ENCODE results near the gene LENG9.

LENG9 gene

GRCh38 chr19:54464630-54465425 lies 1.2 kb upstream of the LENG9 start:
- peak overlapping the region; percentile 89 for H3K9ac ChIP-seq (ENCODE audit: low read length)
- peaks cover 19% of the 10 kb centered on the region for H3K27me3 ChIP-seq (ENCODE audit: control insufficient read depth, insufficient read depth, low read length)
- peak overlapping the region; percentile 88 for H3K4me3 ChIP-seq (ENCODE audit: low read depth, low read length)
- no peaks in the 10 kb centered on the region for H3K9me3 ChIP-seq (ENCODE audit: control insufficient read depth, insufficient read depth, low read depth, low read length)
- peaks cover 9% of the 10 kb centered on the region for H3K4me1 ChIP-seq (ENCODE audit: control insufficient read depth, insufficient read depth, low read length)
- peaks cover 19% of the 10 kb centered on the region for H3K36me3 ChIP-seq (ENCODE audit: control insufficient read depth, insufficient read depth, low read length)
- peak overlapping the region; percentile 96 for H3K27ac ChIP-seq (ENCODE audit: low read depth, low read length)

- H3K27ac ChIP-seq (ENCODE audit: low read depth, low read length), result peak overlapping the region; percentile 96
These were observed 559 bp upstream of the LENG9 start for GRCh38 chr19:54464044-54464629.

GRCh38 chr19:54462655-54463530 lies 685 bp downstream of the LENG9 start:
- Histone ChIP-seq H3K9me3 (ENCODE audit: control insufficient read depth, insufficient read depth, low read depth, low read length) (no peaks in the 10 kb centered on the region), H3K4me1 (ENCODE audit: control insufficient read depth, insufficient read depth, low read length) (peaks cover 4% of the 10 kb centered on the region), H3K27ac (ENCODE audit: low read depth, low read length) (peak overlapping the region; percentile 64; the same call in 1 of the 2 replicates), H3K4me3 (ENCODE audit: low read depth, low read length) (peak overlapping the region; percentile 88), H3K27me3 (ENCODE audit: control insufficient read depth, insufficient read depth, low read length) (peaks cover 9% of the 10 kb centered on the region; the same call in 1 of the 2 replicates), H3K36me3 (ENCODE audit: control insufficient read depth, insufficient read depth, low read length) (peaks cover 38% of the 10 kb centered on the region), H3K9ac (ENCODE audit: low read length) (peak overlapping the region; percentile 83)

More at GRCh38 chr19:54464044-54464629, 559 bp upstream of the LENG9 start:
- H3K36me3 ChIP-seq (ENCODE audit: control insufficient read depth, insufficient read depth, low read length), result peaks cover 26% of the 10 kb centered on the region
- H3K4me3 ChIP-seq (ENCODE audit: low read depth, low read length), result peak overlapping the region; percentile 88
- peak overlapping the region; percentile 89 for H3K9ac ChIP-seq (ENCODE audit: low read length)
- no peaks in the 10 kb centered on the region for H3K9me3 ChIP-seq (ENCODE audit: control insufficient read depth, insufficient read depth, low read depth, low read length)
- H3K4me1 ChIP-seq (ENCODE audit: control insufficient read depth, insufficient read depth, low read length), result peaks cover 4% of the 10 kb centered on the region
- peaks cover 12% of the 10 kb centered on the region; the same call in 1 of the 2 replicates for H3K27me3 ChIP-seq (ENCODE audit: control insufficient read depth, insufficient read depth, low read length)

- no peak overlapping the region for H3K27ac ChIP-seq (ENCODE audit: low read depth, low read length)
- peak overlapping the region; percentile 83 for H3K9ac ChIP-seq (ENCODE audit: low read length)
- no peaks in the 10 kb centered on the region for H3K9me3 ChIP-seq (ENCODE audit: control insufficient read depth, insufficient read depth, low read depth, low read length)
- H3K36me3 ChIP-seq (ENCODE audit: control insufficient read depth, insufficient read depth, low read length), result peaks cover 45% of the 10 kb centered on the region
- H3K4me3 ChIP-seq (ENCODE audit: low read depth, low read length), result peak overlapping the region; percentile 88
- H3K4me1 ChIP-seq (ENCODE audit: control insufficient read depth, insufficient read depth, low read length), result peaks cover 4% of the 10 kb centered on the region
- H3K27me3 ChIP-seq (ENCODE audit: control insufficient read depth, insufficient read depth, low read length), result peaks cover 6% of the 10 kb centered on the region; the same call in 1 of the 2 replicates
These were observed 1.4 kb downstream of the LENG9 start for GRCh38 chr19:54462047-54462654.

- H3K4me3 ChIP-seq (ENCODE audit: low read depth, low read length), result no peak overlapping the region
These were observed 2.0 kb downstream of the LENG9 start for GRCh38 chr19:54461613-54462012.

GRCh38 chr19:54461210-54461609 lies 2.4 kb downstream of the LENG9 start:
- peaks cover 6% of the 10 kb centered on the region; the same call in 1 of the 2 replicates for H3K27me3 ChIP-seq (ENCODE audit: control insufficient read depth, insufficient read depth, low read length)
- peaks cover 4% of the 10 kb centered on the region for H3K4me1 ChIP-seq (ENCODE audit: control insufficient read depth, insufficient read depth, low read length)
- no peak overlapping the region for H3K9ac ChIP-seq (ENCODE audit: low read length)
- H3K4me3 ChIP-seq (ENCODE audit: low read depth, low read length), result no peak overlapping the region
- no peaks in the 10 kb centered on the region for H3K9me3 ChIP-seq (ENCODE audit: control insufficient read depth, insufficient read depth, low read depth, low read length)
- H3K36me3 ChIP-seq (ENCODE audit: control insufficient read depth, insufficient read depth, low read length), result peaks cover 54% of the 10 kb centered on the region
- H3K27ac ChIP-seq (ENCODE audit: low read depth, low read length), result no peak overlapping the region

More at GRCh38 chr19:54461613-54462012, 2.0 kb downstream of the LENG9 start:
- H3K4me1 ChIP-seq (ENCODE audit: control insufficient read depth, insufficient read depth, low read length), result peaks cover 4% of the 10 kb centered on the region
- no peak overlapping the region for H3K9ac ChIP-seq (ENCODE audit: low read length)
- H3K9me3 ChIP-seq (ENCODE audit: control insufficient read depth, insufficient read depth, low read depth, low read length), result no peaks in the 10 kb centered on the region
- peaks cover 6% of the 10 kb centered on the region; the same call in 1 of the 2 replicates for H3K27me3 ChIP-seq (ENCODE audit: control insufficient read depth, insufficient read depth, low read length)
- H3K27ac ChIP-seq (ENCODE audit: low read depth, low read length), result no peak overlapping the region
- peaks cover 50% of the 10 kb centered on the region for H3K36me3 ChIP-seq (ENCODE audit: control insufficient read depth, insufficient read depth, low read length)

GRCh38 chr19:54460230-54461005 lies 3.2 kb downstream of the LENG9 start:
- Histone ChIP-seq H3K27ac (ENCODE audit: low read depth, low read length) (no peak overlapping the region), H3K4me1 (ENCODE audit: control insufficient read depth, insufficient read depth, low read length) (peaks cover 4% of the 10 kb centered on the region), H3K9ac (ENCODE audit: low read length) (no peak overlapping the region), H3K36me3 (ENCODE audit: control insufficient read depth, insufficient read depth, low read length) (peaks cover 62% of the 10 kb centered on the region), H3K27me3 (ENCODE audit: control insufficient read depth, insufficient read depth, low read length) (peaks cover 2% of the 10 kb centered on the region; the same call in 1 of the 2 replicates), H3K9me3 (ENCODE audit: control insufficient read depth, insufficient read depth, low read depth, low read length) (no peaks in the 10 kb centered on the region), H3K4me3 (ENCODE audit: low read depth, low read length) (no peak overlapping the region)

GRCh38 chr19:54459282-54460229 lies 4.0 kb downstream of the LENG9 start:
- Histone ChIP-seq H3K9ac (ENCODE audit: low read length) (no peak overlapping the region), H3K27ac (ENCODE audit: low read depth, low read length) (no peak overlapping the region), H3K9me3 (ENCODE audit: control insufficient read depth, insufficient read depth, low read depth, low read length) (no peaks in the 10 kb centered on the region), H3K4me1 (ENCODE audit: control insufficient read depth, insufficient read depth, low read length) (peaks cover 4% of the 10 kb centered on the region), H3K4me3 (ENCODE audit: low read depth, low read length) (no peak overlapping the region), H3K36me3 (ENCODE audit: control insufficient read depth, insufficient read depth, low read length) (peaks cover 71% of the 10 kb centered on the region), H3K27me3 (ENCODE audit: control insufficient read depth, insufficient read depth, low read length) (no peaks in the 10 kb centered on the region)

- Histone ChIP-seq H3K36me3 (ENCODE audit: control insufficient read depth, insufficient read depth, low read length) (peaks cover 79% of the 10 kb centered on the region), H3K9ac (ENCODE audit: low read length) (no peak overlapping the region), H3K4me1 (ENCODE audit: control insufficient read depth, insufficient read depth, low read length) (peaks cover 4% of the 10 kb centered on the region), H3K4me3 (ENCODE audit: low read depth, low read length) (no peak overlapping the region), H3K27ac (ENCODE audit: low read depth, low read length) (no peak overlapping the region), H3K27me3 (ENCODE audit: control insufficient read depth, insufficient read depth, low read length) (no peaks in the 10 kb centered on the region), H3K9me3 (ENCODE audit: control insufficient read depth, insufficient read depth, low read depth, low read length) (no peaks in the 10 kb centered on the region)
These were observed 4.8 kb downstream of the LENG9 start for GRCh38 chr19:54458648-54459281.
